GM12878 (cell line): ENCODE data around the gene GOLGA5. TPM values are rescaled to one million over a fixed set of nuclear protein-coding genes. Genes with fewer than 3 reads are reported as not detected.
A peak's percentile ranks its signal among the peaks of the same experiment; 100 is the strongest.
"Not testable (repeated sequence)": the region's sequence is repeated elsewhere in the genome, so short reads cannot be mapped to it uniquely, and the experiment has no call there.

ENCODE experiments used
- ATAC-seq: fragments of 200-7000 bp; cut with Tn5 transposase; 3 replicates; pipeline ENCODE4 v1.9.1; 2020; ENCODE audit warnings: mild to moderate bottlenecking, moderate library complexity
- BruUV-seq: library from RNA; stranded (reverse); fragments of 400-500 nt; replicated peaks from 2 replicates; lab custom pipeline; 2021; lab: Mats Ljungman, UMichigan
- CTCF ChIA-PET: fragments of 300-600 bp; sonication (Branson Sonifier 250); formaldehyde crosslinking; extraction: SDS; loops from one replicate; lab custom pipeline; 2021; ENCODE audit warnings: inconsistent platforms; lab: Yijun Ruan, JAX
- POLR2A ChIA-PET: fragments of 350-600 bp; formaldehyde crosslinking; extraction: SDS; loops from one replicate; lab custom pipeline; 2021; ENCODE audit warnings: inconsistent platforms; lab: Charles Lee
- RAD21 ChIA-PET: fragments of 300-600 bp; sonication (Branson Sonifier 250); formaldehyde crosslinking; loops from one replicate; lab custom pipeline; 2023; ENCODE audit warnings: antibody characterized with exemption; ENCODE audit not compliant: unreplicated experiment; lab: Charles Lee
- SMC1A ChIA-PET: fragments of 300-600 bp; sonication (Branson Sonifier 250); formaldehyde crosslinking; loops from one replicate; lab custom pipeline; 2023; ENCODE audit not compliant: unreplicated experiment, uncharacterized antibody; lab: Charles Lee
- DNase-seq: peaks from one replicate; pipeline ENCODE4 v3.0.0-alpha.2; 2011; ENCODE audit warnings: low read depth, low spot score
- FAIRE-seq: peaks from 3 replicates; lab custom pipeline; 2011; peaks lifted over from hg19 to GRCh38; lab: Jason Lieb, UNC
- H2AFZ ChIP-seq: 2 replicates; pipeline ENCODE4 v1.6.0; 2011; ENCODE audit warnings: low read depth, low read length, control low read depth; ENCODE audit not compliant: control insufficient read depth
- H3K27ac ChIP-seq: 2 replicates; pipeline ENCODE4 v1.5.1; 2011; ENCODE audit warnings: control low read depth; ENCODE audit not compliant: control insufficient read depth, insufficient read depth
- H3K27me3 ChIP-seq, 2 experiments: replicated peaks in 1 of 2; 2 replicates each; pipeline versions ENCODE4 v1.6.0 to v1.6.1; 2011; ENCODE audit warnings: low read length in 1 of 2; ENCODE audit not compliant: control insufficient read depth in 2 of 2, insufficient read depth in 2 of 2
- H3K36me3 ChIP-seq, 2 experiments: 2 replicates each; pipeline ENCODE4 v1.5.1; 2011; ENCODE audit warnings: low read length in 1 of 2; ENCODE audit not compliant: control insufficient read depth in 2 of 2, insufficient read depth in 2 of 2
- H3K4me1 ChIP-seq: 2 replicates; pipeline ENCODE4 v1.6.1; 2011; ENCODE audit warnings: mild to moderate bottlenecking, low read length, moderate library complexity, mixed read lengths; ENCODE audit not compliant: control insufficient read depth, insufficient read depth
- H3K4me2 ChIP-seq: 2 replicates; pipeline ENCODE4 v1.6.0; 2011; ENCODE audit warnings: control low read depth; ENCODE audit not compliant: control insufficient read depth, insufficient read depth
- H3K4me3 ChIP-seq: fragments of 200-600 bp; sonication (generic); 2 replicates; pipeline ENCODE4 v1.5.1; 2016
- H3K79me2 ChIP-seq: 2 replicates; pipeline ENCODE4 v1.6.0; 2011; ENCODE audit warnings: low read length; ENCODE audit not compliant: control insufficient read depth, insufficient read depth
- H3K9ac ChIP-seq: 2 replicates; pipeline ENCODE4 v1.8.0; 2011; ENCODE audit warnings: low read length, control low read depth, mixed read lengths; ENCODE audit not compliant: control insufficient read depth, insufficient read depth
- H3K9me3 ChIP-seq: replicated peaks from 3 replicates; pipeline ENCODE4 v1.5.1; 2011; ENCODE audit warnings: mild to moderate bottlenecking, low read length; ENCODE audit not compliant: control insufficient read depth, insufficient read depth
- H4K20me1 ChIP-seq: 2 replicates; pipeline ENCODE4 v1.6.0; 2011; ENCODE audit not compliant: control insufficient read depth, insufficient read depth
- ATF7 ChIP-seq: fragments of 450-650 bp; IDR thresholded peaks from 2 replicates; pipeline ENCODE4 v1.6.1; 2016; ENCODE audit warnings: low read depth, mild to moderate bottlenecking
- BCL11A ChIP-seq: IDR thresholded peaks from 2 replicates; pipeline ENCODE4 v1.6.1; 2011; ENCODE audit warnings: low read depth, low read length
- CBFB ChIP-seq: IDR thresholded peaks from 2 replicates; pipeline ENCODE4 v1.6.1; 2016; ENCODE audit warnings: antibody characterized with exemption, low read depth
- CREB1 ChIP-seq: IDR thresholded peaks from 2 replicates; pipeline ENCODE4 v1.6.1; 2012; ENCODE audit warnings: low read depth, mild to moderate bottlenecking, inconsistent platforms
- EED ChIP-seq: sonication (generic); IDR thresholded peaks from 2 replicates; pipeline ENCODE4 v1.6.1; 2016; ENCODE audit warnings: antibody characterized with exemption, low read depth
- ETV6 ChIP-seq, 2 experiments: fragments of 450-650 bp in 1 of 2; IDR thresholded peaks in 1 of 2; conservative IDR thresholded peaks in 1 of 2; 2 replicates each; pipeline ENCODE4 v1.6.1; 2014; ENCODE audit warnings: antibody characterized with exemption in 1 of 2, borderline replicate concordance in 1 of 2, low read depth in 1 of 2, mild to moderate bottlenecking in 1 of 2, moderate library complexity in 1 of 2
- IRF4 ChIP-seq: IDR thresholded peaks from 2 replicates; pipeline ENCODE4 v1.6.1; 2011; ENCODE audit warnings: low read depth, low read length
- JUNB ChIP-seq: IDR thresholded peaks from 2 replicates; pipeline ENCODE4 v1.6.1; 2016; ENCODE audit warnings: antibody characterized with exemption, mild to moderate bottlenecking
- MEF2B ChIP-seq: fragments of 450-650 bp; IDR thresholded peaks from 2 replicates; pipeline ENCODE4 v1.6.1; 2018; ENCODE audit warnings: mild to moderate bottlenecking, moderate library complexity; ENCODE audit not compliant: partially characterized antibody, poor library complexity, severe bottlenecking
- NFYB ChIP-seq: IDR thresholded peaks from 2 replicates; pipeline ENCODE4 v1.6.1; 2011; ENCODE audit warnings: low read depth, mild to moderate bottlenecking, low read length, improper control_type of control experiment, moderate library complexity; ENCODE audit not compliant: insufficient read depth
- PML ChIP-seq: IDR thresholded peaks from 2 replicates; pipeline ENCODE4 v1.6.1; 2012; ENCODE audit warnings: low read length, inconsistent platforms
- RUNX3 ChIP-seq: IDR thresholded peaks from 2 replicates; pipeline ENCODE4 v1.6.1; 2012; ENCODE audit warnings: low read length, inconsistent platforms
- ZBED1 ChIP-seq: IDR thresholded peaks from 2 replicates; pipeline ENCODE4 v1.6.1; 2016; ENCODE audit warnings: borderline replicate concordance
- WGBS: methylation state at CpG from one replicate; pipeline ENCODE4 v1.1.6; 2016; ENCODE audit warnings: low lambda C conversion rate; ENCODE audit not compliant: insufficient replicate concordance, insufficient coverage; ENCODE audit errors: missing lambda C conversion rate; 5-methylcytosine and 5-hydroxymethylcytosine counted together
- in situ Hi-C: fragments of 300-500 bp; cut with MboI; formaldehyde crosslinking; loops from 9 replicates; pipeline ENCODE4 v1.14.3; 2018; ENCODE audit warnings: mixed read lengths
- intact Hi-C: fragments of 100-400 bp; cut with micrococcal nuclease; formaldehyde crosslinking; loops from one replicate; pipeline ENCODE4 v1.14.2; 2022; ENCODE audit not compliant: unreplicated experiment
- polyA plus RNA-seq, 11 experiments: library from polyadenylated mRNA; depleted of rRNA in 4 of 11; unstranded in 6 of 11; stranded (reverse) in 5 of 11; fragments of >200 nt; fragmentation: Nextera tagmentation in 4 of 11; fragmentation: Illumina TruSeq in 1 of 11; extraction: Ambion mirVana in 4 of 11; extraction: Trizol in 1 of 11; gene quantifications; 1 replicate in 1 of 11; 2 replicates in 10 of 11; pipeline versions ENCODE4 v1.2.1 to v1.2.3, GENCODE V29; 2011 to 2016; ENCODE audit warnings: inconsistent platforms in 2 of 11, missing spikeins in 2 of 11, low read depth in 1 of 11
- total RNA-seq, 4 experiments: library from RNA; depleted of rRNA in 3 of 4; stranded (reverse); fragments of >200 nt in 3 of 4; fragmentation: Illumina TruSeq in 1 of 4; extraction: Trizol in 1 of 4; gene quantifications; 2 replicates each; pipeline versions ENCODE4 v1.2.1 to v1.2.3, GENCODE V29; 2013 to 2021
- TF ChIP-seq, protein P1 (sequence below): IDR thresholded peaks from 2 replicates; pipeline ENCODE4 v1.6.1; 2011; ENCODE audit warnings: borderline replicate concordance, low read depth, mild to moderate bottlenecking, moderate library complexity, low read length; ENCODE audit not compliant: insufficient read depth, poor library complexity, severe bottlenecking
- TF ChIP-seq, protein P2 (sequence below): IDR thresholded peaks from 2 replicates; pipeline ENCODE4 v1.6.1; 2012; ENCODE audit warnings: improper control_type of control experiment, low read depth, low read length; ENCODE audit not compliant: insufficient replicate concordance
- TF ChIP-seq, protein P3 (sequence below): IDR thresholded peaks from 2 replicates; pipeline ENCODE4 v1.6.1; 2012; ENCODE audit warnings: low read length, inconsistent platforms

The GOLGA5 gene
- total and polyA plus RNA-seq, 10 of the 15 experiments (the other 5 are each of a cell fraction or from before 2014, with no cell fraction given): 10.9 to 30.1 (median 19.7) TPM

DNA sequence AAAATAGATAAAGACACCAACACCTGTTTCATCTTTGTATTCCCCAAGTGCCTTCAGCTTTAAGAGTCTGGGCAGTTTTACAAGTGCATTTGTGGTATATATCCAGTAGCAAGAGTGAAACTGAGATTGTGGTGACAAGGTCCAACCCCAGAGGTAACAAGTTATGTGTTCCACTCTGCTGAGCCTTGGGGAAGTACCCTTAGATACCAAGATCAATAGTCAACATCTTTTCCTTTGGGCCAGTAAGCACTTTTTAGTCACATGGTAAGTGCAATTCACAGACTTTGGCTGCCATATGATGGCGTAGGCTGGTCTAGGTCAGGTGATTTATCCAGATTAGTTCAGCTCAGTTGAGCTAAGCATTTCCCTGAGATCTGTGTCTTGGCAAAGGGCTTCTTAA, 25.9 kb upstream of the GOLGA5 start:
- intact Hi-C loops: loop anchor here (2.0 kb wide), 1 partner anchor 37 kb away; no protein-coding TSS in a partner anchor
- not testable (repeated sequence) for H3K9me3 ChIP-seq, H3K79me2 ChIP-seq, BruUV-seq, H4K20me1 ChIP-seq, H3K27me3 ChIP-seq, H3K36me3 ChIP-seq, H3K4me3 ChIP-seq, H3K9ac ChIP-seq, H3K4me2 ChIP-seq, H3K27ac ChIP-seq
- ChIA-PET SMC1A (interaction anchor here (0.7 to 7.5 kb wide), 10 partner anchors 7 to 64 kb away, joined by 3 to 67 read pairs (median 4); partner anchors contain the start of gene LGMN), POLR2A (interaction anchor here (0.6 to 2.5 kb wide), 8 partner anchors 9 to 213 kb away, joined by 3 to 9 read pairs (median 6); partner anchors contain the start of gene LGMN), RAD21 (interaction anchor here (0.6 to 3.3 kb wide), 7 partner anchors 9 to 116 kb away, joined by 3 to 21 read pairs (median 6); partner anchors contain the start of gene LGMN), CTCF (interaction anchor here (0.6 to 2.1 kb wide), 3 partner anchors 12 to 54 kb away, joined by 3 to 8 read pairs (median 5); no protein-coding TSS in a partner anchor)
- ATAC-seq: peak; percentile 96
- DNase-seq: peak; percentile 92
- in situ Hi-C loops: loop anchor here (25.0 kb wide), 2 partner anchors 1194 to 1406 kb away; no protein-coding TSS in a partner anchor
- WGBS: 8% methylated on average over 1 of the region's 1 CpG
- Histone ChIP-seq H2AFZ (0 out of 2 replicates have a peak overlapping the region, but pooled peaks have one; percentile 5), H3K4me1 (peaks cover 30% of the 10 kb centered on the region)
- FAIRE-seq: peak; percentile 100
- TF ChIP-seq NFYB (0 out of 2 replicates have a peak, but pooled peaks have one; percentile 22), IRF4 (peak; percentile 65; the same call in 1 of the 2 replicates), ATF7 (peak; percentile 48; the same call in 1 of the 2 replicates), ETV6 (conservative IDR thresholded peaks at IDR 0.05 in 1 of 2, IDR thresholded peaks at IDR 0.05 in 1 of 2; ENCODE audit: borderline replicate concordance in 1 of 2, low read depth in 1 of 2) (peak in 1 of 2 experiments; percentile 48; a peak in 1 of 4 replicates), ZBED1 (peak; percentile 85; the same call in 1 of the 2 replicates), JUNB (peak; percentile 63), EED (peak; percentile 86), RUNX3 (peak; percentile 98), PML (peak; percentile 40; the same call in 1 of the 2 replicates), CREB1 (peak; percentile 60; the same call in 1 of the 2 replicates), CBFB (peak; percentile 90), BCL11A (peak; percentile 92), MEF2B (peak; percentile 70)
- TF ChIP-seq, protein P1, sequence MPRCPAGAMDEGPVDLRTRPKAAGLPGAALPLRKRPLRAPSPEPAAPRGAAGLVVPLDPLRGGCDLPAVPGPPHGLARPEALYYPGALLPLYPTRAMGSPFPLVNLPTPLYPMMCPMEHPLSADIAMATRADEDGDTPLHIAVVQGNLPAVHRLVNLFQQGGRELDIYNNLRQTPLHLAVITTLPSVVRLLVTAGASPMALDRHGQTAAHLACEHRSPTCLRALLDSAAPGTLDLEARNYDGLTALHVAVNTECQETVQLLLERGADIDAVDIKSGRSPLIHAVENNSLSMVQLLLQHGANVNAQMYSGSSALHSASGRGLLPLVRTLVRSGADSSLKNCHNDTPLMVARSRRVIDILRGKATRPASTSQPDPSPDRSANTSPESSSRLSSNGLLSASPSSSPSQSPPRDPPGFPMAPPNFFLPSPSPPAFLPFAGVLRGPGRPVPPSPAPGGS: peak; percentile 76
- TF ChIP-seq, protein P2, sequence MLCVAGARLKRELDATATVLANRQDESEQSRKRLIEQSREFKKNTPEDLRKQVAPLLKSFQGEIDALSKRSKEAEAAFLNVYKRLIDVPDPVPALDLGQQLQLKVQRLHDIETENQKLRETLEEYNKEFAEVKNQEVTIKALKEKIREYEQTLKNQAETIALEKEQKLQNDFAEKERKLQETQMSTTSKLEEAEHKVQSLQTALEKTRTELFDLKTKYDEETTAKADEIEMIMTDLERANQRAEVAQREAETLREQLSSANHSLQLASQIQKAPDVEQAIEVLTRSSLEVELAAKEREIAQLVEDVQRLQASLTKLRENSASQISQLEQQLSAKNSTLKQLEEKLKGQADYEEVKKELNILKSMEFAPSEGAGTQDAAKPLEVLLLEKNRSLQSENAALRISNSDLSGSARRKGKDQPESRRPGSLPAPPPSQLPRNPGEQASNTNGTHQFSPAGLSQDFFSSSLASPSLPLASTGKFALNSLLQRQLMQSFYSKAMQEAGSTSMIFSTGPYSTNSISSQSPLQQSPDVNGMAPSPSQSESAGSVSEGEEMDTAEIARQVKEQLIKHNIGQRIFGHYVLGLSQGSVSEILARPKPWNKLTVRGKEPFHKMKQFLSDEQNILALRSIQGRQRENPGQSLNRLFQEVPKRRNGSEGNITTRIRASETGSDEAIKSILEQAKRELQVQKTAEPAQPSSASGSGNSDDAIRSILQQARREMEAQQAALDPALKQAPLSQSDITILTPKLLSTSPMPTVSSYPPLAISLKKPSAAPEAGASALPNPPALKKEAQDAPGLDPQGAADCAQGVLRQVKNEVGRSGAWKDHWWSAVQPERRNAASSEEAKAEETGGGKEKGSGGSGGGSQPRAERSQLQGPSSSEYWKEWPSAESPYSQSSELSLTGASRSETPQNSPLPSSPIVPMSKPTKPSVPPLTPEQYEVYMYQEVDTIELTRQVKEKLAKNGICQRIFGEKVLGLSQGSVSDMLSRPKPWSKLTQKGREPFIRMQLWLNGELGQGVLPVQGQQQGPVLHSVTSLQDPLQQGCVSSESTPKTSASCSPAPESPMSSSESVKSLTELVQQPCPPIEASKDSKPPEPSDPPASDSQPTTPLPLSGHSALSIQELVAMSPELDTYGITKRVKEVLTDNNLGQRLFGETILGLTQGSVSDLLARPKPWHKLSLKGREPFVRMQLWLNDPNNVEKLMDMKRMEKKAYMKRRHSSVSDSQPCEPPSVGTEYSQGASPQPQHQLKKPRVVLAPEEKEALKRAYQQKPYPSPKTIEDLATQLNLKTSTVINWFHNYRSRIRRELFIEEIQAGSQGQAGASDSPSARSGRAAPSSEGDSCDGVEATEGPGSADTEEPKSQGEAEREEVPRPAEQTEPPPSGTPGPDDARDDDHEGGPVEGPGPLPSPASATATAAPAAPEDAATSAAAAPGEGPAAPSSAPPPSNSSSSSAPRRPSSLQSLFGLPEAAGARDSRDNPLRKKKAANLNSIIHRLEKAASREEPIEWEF: peak; percentile 64
- TF ChIP-seq, protein P3, sequence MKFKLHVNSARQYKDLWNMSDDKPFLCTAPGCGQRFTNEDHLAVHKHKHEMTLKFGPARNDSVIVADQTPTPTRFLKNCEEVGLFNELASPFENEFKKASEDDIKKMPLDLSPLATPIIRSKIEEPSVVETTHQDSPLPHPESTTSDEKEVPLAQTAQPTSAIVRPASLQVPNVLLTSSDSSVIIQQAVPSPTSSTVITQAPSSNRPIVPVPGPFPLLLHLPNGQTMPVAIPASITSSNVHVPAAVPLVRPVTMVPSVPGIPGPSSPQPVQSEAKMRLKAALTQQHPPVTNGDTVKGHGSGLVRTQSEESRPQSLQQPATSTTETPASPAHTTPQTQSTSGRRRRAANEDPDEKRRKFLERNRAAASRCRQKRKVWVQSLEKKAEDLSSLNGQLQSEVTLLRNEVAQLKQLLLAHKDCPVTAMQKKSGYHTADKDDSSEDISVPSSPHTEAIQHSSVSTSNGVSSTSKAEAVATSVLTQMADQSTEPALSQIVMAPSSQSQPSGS: peak; percentile 85
